Choroid plexus epithelial cell (primary cell): Measurements from ENCODE around the gene MLLT1.

ENCODE experiments used
- DNase-seq: peaks from one replicate; pipeline ENCODE4 v3.0.0-alpha.2; 2010; ENCODE audit warnings: low read depth
- H3K4me3 ChIP-seq: 2 replicates; pipeline ENCODE4 v1.5.1; 2011; ENCODE audit warnings: low read depth, mild to moderate bottlenecking, control low read depth, low read length, moderate library complexity
- CTCF ChIP-seq: conservative IDR thresholded peaks from 2 replicates; pipeline ENCODE4 v1.5.1; 2011; ENCODE audit warnings: low read depth, mild to moderate bottlenecking, control low read depth, inconsistent platforms, low read length, moderate library complexity

Gene MLLT1

GRCh38 chr19:6222884-6223283, 56.9 kb downstream of the MLLT1 start:
- no peak overlapping the region for H3K4me3 ChIP-seq
- TF ChIP-seq CTCF = no peak
- no peak for DNase-seq

GRCh38 chr19:6221878-6222746, 57.7 kb downstream of the MLLT1 start:
- no peak for DNase-seq
- H3K4me3 ChIP-seq = no peak overlapping the region
- no peak for TF ChIP-seq CTCF

- no peak for TF ChIP-seq CTCF
- H3K4me3 ChIP-seq = no peak overlapping the region
- no peak for DNase-seq
These were observed 58.4 kb downstream of the MLLT1 start for GRCh38 chr19:6221220-6221877.

GRCh38 chr19:6220385-6221191, 59.2 kb downstream of the MLLT1 start:
- peak; percentile 53 for DNase-seq
- no peak for TF ChIP-seq CTCF
- no peak overlapping the region for H3K4me3 ChIP-seq

- TF ChIP-seq CTCF = no peak
- no peak overlapping the region for H3K4me3 ChIP-seq
- no peak for DNase-seq
These were observed 60.0 kb downstream of the MLLT1 start for GRCh38 chr19:6219586-6220290.

GRCh38 chr19:6219147-6219525, 60.6 kb downstream of the MLLT1 start:
- no peak for DNase-seq
- no peak for TF ChIP-seq CTCF
- H3K4me3 ChIP-seq = no peak overlapping the region
